ENCODE measurements around the gene PDZD2.

DNA sequence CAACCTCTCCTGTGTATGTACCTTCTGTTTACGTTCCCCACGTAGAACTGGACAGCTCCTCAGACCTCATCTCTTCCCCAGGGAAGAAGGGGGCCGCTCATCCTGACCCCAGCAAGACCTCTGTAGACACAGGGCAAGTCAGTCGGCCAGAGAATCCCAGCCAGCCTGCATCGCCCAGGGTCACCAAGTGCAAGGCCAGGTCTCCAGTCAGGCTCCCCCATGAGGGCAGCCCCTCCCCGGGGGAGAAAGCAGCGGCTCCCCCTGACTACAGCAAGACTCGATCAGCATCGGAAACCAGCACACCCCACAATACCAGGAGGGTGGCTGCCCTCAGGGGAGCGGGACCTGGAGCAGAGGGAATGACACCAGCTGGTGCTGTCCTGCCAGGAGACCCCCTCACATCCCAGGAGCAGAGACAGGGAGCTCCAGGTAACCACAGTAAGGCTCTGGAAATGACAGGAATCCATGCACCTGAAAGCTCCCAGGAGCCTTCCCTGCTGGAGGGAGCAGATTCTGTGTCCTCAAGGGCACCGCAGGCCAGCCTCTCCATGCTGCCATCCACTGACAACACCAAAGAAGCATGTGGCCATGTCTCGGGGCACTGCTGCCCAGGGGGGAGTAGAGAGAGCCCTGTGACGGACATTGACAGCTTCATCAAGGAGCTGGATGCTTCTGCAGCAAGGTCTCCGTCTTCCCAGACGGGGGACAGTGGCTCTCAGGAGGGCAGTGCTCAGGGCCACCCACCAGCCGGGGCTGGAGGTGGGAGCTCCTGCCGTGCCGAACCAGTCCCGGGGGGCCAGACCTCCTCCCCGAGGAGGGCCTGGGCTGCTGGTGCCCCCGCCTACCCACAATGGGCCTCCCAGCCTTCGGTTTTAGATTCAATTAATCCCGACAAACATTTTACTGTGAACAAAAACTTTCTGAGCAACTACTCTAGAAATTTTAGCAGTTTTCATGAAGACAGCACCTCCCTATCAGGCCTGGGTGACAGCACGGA is 448.5 kb downstream of the PDZD2 start:
- no peak for TF ChIP-seq EZH2 (IDR thresholded peaks at IDR 0.05; ENCODE audit: borderline replicate concordance)
- no peak for TF ChIP-seq CTCF (IDR thresholded peaks at IDR 0.05; ENCODE audit: poor library complexity)

Measured in hepatocyte (in vitro differentiated cells).